ENCODE measurements around the gene TRIM27.
"Not testable (repeated sequence)": the region's sequence is repeated elsewhere in the genome, so short reads cannot be mapped to it uniquely, and the experiment has no call there.

Gene TRIM27

DNA sequence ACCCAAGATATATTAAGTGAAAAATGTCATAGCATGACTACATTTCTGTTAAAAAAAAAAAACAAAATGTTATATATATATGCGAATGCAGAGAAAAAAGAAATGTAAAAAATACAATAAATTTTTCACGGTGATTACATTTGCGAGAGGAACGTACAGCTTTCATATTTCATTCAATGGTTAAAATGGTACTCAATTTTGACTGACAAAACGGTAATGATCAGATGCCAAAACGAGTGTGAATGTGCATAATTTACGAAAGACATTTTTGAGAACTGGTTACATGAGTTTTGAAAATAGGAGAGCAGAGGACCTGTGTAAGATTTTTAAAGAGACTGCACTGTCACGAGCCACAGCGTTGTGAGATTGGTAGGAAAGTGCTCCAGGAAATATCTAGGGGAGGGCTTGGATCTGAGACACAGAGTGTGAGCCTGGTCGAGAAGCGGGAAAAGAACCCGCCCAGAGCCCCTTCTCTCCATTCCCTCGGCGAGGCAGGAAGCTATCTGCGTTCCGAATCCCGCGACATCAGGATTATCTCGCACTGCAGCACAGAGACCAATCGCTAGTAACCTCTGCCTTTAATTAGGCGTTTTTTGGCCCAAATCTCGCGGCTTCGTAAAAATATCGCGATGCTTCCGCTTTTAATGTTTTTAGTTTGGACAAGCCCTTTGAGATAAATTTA is 28.5 kb downstream of the TRIM27 start:
- peak; percentile 97 to 99 for DNase-seq

DNA sequence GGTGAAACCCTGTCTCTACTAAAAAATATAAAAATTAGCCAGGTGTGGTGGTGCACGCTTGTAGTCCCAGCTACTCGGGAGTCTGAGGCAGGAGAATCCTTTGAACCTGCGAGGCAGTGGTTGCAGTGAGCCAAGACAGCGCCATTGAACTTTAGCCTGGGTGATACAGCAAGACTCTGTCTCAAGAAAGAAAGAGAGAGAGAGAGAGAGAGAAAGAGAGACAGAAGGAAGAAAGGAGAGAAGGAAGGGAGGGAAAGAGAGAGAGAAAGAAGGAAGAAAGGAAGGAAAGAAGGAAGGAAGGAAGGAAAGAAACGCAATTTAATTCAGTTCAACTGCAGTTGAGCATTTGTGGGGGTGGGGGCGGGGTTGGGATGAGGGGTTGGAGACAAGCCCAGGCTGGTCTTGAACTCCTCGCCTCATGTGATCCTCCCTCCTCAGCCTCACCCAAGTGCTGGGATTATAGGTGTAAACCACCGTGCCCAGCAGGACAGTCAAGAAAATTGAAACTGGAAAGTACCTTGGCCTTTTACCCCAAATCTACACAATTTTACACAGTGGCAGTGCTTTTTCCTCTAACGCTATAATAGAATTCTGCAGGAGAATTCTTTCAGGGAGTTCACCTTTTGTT is 30.5 kb downstream of the TRIM27 start:
- DNase-seq, result no peak

DNA sequence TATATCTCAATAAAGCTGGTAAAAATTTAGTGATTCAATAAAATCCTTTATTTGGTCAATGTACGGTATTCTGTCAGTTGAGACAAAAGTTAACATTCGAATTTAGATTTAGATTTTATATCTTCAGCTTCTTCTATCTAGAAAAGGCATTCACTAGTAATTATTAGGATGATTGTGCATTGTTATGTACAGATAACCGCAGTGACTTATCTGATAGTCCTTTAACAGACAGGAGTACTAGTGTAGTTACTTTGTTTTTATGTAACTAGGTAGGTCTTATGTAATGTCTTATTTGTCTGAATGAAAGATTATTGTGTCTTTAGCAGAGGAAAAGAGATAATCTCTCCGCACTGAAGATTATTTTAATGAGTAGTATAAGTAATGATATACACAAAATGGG is 31.3 kb downstream of the TRIM27 start:
- no peak for DNase-seq

DNA sequence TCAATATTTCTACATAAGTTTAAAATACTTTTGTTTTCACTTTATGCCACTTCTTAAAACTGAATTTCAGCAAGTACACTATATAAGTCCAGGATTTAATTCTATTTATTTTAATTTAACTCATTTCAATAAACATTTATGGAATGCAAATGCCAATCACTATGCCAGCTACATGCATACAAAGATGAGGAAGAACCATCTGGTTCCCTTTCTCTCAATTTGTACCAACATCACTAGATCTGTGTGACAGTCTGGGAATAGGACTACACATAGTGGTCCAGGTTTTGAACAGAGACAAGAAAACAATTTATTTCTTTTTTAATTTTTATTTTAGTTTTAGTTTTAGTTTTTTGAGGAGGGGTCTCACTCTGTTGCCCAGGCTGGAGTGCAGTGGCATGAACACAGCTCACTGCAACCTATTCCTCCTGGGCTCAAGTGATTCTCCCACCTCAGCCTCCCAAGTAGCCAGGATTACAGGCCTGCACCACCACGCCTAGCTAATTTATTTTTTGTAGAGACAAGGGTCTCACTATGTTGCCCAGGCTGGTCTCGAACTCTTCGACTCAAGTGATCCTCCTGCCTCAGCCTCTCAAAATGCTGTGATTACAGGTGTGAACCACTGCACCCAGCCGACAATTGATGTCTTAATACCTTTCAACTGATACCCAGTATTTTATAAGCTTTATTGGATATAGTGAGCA is 35.8 kb downstream of the TRIM27 start:
- no peak for DNase-seq

DNA sequence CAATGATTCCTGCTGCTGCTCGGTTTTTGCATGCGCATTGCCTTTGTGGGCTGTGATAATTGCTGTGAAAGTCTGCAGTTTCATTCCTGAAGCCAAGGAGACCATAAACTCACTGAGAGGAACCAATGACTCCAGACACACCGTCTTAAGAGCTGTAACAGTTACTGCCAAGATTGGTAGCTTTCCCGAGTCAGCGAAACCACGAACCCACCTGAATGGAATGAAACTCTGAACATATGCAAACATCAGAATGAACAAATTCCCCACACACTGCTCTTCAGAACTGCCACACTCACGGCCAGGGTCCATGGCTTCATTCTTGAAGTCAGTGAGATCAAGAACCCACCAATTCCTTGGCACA is 37.7 kb downstream of the TRIM27 start:
- no peak for DNase-seq

DNA sequence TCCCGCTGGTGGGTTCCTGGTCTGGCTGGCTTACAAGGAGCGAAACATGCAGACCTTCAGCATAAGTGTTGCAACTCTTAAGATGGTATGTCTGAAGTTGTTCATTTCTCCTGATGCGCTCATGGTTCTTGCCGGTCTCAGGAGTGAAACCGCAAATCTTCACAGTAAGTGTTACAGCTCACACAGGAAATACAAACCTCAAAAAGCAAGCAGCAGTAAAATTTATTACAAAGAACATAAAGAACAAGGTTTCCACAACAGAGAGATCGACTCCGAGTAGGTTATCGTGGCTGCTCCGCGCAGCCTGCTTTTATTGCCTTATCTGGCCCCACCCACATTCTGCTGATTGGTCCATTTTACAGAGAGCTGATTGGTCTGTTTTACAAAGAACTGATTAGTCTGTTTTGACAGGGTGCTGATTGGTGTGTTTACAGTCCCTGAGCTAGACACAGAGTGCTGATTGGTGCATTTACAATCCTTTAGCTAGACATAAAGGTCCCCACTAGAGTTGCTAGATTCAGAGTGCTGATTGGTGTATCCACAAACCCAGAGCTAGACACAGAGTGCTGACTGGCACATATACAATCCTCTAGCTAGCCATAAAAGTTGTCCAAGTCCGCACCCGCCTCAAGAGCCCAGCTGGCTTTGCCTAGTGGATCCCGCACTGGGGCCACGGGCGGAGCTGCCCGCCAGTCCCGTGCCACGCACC is 39.2 kb downstream of the TRIM27 start:
- DNase-seq, result peak; percentile 43

DNA sequence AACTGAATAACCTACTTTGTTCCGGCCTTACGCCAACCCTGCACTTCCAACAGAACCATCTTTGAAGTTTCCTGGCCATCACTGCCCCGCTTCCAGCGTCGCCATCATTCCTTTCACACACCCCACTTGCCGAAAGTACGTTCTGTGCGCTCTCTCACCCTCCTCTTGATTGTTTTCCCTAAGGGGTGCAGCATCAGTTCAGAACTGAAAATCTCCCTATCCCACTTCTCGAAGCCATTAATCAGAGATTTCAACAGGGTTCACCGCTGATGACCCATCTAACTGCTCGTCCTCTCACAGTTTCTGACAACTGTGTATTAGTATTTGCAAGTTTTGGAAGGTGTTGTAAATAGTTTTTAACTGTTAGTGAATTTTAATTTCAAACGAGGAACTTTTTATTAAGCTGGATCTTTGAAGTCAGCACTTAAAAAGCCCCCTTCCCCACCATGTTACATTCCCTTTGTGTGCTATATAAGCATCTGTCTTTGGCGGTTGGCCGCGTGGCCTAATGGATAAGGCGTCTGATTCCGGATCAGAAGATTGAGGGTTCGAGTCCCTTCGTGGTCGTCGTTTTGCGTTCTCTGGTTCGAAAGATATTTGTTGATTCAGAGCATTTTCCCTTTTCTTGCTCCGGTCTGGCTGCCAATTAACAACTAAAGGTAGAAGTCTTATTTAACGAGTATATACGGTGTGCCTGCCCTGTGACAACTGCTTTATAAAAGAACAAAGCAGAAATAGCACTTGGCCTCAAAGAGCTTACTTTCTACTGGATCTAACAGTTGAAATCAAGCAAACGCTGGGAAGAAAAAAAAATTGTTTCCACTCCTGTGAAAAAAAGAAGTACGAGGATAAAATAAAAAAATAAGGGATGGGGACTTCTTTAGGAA is 42.6 kb downstream of the TRIM27 start:
- peak; percentile 72 to 79 for DNase-seq

DNA sequence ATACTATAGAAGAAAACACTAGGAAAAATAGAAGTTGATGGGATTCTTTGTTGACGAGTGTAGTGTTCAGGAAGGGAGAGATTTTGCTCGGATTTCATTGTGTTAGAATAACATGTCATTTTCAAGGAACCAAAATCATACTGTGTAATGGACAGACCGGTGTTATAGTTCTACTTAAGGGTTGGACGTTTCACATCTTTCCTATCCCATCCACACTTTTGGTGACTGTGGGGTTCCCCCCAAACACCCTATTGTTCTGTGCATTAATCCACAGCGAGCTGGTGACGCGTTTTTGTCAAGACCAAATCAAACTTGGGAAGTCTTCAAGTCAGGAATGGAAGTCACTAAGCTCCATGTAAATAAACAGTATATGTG is 43.3 kb downstream of the TRIM27 start:
- DNase-seq, result no peak

DNA sequence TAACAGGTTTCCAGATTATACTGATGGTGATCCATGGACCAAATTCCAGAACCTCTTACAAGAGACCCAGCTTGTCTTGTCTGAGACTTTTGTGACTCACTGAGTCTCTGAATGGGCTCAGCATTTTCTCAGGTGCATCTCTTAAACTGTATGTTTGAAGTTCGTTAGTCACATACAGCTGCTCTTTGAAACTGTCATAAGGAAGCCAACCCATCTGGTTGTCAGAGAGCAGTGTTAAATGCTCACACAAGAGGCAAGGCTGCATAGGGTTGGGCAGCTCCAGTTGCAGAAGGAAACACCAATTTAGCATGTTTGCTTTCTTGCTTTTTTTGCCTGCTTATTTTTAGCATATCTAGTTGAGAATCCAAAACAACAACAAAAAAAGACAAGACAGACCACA is 47.1 kb downstream of the TRIM27 start:
- no peak for DNase-seq

DNA sequence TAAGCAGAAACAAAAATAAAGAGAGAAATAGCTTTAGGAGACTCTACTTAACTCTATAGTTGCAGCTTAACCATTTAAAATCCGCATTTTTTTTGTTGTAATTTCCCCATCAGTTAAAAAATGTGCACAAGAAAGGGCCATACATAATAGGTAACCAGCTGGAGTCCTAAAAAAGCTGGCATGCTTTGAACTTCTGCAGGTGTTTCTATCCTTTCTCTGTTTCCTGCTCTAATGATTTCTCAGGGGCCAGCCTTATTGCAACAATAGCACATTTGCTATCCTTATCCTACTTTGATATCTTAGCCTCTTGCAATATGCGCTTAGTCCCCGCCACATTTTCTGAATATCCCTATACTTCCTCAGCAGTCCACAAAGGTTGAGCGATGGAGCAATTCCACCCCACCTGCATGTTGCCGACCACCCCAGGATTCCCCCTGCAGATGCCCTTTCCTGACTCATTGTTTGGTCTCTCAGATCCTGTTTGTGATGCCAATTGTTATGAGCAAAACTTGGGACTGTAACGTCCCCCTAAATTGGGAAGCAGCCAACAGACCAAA is 48.5 kb downstream of the TRIM27 start:
- DNase-seq, result no peak

DNA sequence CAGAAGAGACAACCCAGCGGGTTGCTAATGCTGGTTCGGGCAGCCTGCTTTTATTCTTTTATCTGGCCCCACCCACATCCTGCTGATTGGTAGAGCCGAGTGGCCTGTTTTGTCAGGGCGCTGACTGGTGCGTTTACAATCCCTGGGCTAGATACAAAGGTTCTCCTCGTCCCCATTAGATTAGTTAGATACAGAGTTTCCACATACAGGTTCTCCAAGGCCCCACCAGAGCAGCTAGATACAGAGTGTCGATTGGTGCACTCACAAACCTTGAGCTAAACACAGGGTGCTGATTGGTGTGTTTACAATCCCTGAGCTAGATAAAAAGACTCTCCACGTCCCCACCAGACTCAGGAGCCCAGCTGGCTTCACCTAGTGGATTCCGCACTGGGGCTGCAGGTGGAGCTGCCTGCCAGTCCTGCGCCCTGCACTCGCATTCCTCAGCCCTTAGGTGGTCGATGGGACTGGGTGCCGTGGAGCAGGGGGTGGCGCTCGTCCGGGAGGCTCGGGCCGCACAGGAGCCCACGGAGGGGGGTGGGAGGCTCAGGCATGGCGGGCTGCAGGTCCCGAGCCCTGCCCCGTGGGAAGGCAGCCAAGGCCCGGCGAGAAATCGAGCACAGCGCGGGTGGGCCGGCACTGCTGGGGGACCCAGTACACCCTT is 51.5 kb downstream of the TRIM27 start:
- not testable (repeated sequence) for DNase-seq

DNA sequence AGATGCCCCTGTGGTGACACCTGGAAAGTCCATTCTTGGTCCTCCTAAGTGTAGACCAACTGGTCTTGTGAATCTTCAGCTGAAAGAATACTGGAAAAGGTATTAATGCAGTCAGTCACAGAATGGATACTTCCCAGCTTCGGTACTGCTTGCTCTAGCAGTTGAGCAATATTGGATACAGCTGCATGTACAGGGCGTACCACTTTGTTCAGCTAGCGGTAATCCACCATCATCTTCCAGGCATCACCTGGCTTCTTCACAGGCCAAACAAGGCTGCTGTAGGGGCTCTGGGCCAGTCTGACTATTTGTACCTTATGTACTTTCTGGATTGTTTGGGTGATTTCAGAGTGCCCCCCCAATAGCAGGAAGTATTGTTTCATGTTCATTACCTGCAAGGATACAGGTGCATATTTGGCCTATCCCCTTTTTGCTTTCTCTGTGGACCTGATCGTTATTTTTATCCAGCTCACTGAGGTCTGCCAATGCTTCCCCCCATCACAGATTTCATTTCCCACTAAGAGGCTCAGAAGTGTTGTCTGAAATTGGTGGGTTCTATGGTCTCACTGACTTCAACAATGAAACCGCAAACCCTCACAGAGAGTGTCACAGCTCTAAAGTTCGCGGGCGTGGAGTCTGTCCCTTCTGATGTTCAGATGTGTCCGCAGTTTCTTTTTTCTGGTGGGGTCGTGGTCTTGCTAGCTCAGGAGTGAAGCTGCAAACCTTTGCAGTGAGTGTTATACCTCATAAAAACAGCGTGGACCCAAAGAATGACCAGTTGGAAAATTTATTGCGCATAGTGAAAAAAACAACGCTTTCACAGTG is 52.2 kb downstream of the TRIM27 start:
- no peak for DNase-seq

DNA sequence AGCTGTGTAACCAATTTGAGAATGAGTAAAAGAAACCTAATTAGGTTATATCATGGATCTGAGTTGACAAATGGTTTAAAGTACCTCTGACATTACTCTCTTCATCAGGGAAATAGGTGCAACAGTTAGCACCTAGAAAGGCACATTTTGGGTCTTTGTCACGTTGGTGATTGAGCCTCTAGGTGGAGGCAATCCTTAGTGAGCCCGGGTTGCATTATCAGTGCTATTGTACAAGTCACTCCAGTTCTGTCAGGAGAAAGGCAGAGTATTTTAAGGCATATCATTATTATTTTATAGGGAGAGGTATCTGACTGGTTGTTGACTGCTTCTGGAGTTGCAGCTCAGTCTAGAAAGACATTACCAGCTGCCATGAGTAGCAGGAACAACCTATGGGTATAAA is 54.9 kb downstream of the TRIM27 start:
- DNase-seq, result no peak

DNA sequence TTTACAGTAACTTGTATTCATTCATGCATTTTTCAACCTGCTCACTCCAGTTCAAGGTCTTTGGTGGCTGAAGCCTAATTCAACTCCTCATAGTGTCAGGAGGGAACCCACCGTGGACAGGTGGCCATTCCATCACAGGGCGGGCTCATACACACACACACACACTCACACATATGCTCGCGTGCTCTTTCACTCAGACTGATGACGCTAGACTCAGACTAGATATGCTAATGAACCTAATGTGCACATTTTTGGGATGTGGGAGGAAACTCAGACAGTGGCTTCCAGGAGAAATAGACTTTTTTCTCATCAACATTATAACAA is 56.7 kb downstream of the TRIM27 start:
- peak in 1 of 2 donors; percentile 16 for DNase-seq

DNA sequence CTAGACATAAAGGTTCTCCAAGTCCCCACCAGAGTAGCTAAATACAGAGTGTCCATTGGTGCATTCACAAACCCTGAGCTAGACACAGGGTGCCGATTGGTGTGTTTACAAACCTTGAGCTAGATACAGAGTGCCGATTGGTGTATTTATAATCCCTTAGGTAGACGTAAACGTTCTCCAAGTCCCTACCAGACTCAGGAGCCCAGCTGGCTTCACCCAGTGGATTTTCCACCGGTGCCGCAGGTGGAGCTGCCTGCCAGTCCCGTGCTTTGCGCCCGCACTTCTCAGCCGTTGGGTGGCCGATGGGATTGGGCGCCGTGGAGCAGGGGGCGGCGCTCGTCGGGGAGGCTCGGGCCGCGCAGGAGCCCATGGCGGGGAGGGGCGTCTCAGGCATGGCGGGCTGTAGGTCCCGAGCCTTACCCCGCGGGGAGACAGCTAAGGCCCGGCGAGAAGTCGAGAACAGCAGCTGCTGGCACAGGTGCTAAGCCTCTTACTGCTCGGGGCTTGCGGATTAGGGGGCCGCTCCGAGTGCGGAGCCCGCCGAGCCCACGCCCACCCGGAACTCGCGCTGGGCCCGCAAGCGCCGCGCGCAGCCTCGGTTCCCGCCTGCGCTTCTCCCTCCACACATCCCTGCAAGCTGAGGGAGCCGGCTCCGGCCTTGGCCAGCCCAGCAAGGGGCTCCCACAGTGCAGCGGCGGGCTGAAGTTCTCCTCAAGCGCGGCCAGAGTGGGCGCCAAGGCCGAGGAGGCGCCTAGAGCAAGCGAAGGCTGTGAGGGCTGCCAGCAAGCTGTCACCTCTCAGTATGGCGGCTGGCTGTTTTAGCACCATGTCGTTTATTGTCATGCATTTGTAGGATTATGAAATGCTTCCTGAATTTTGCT is 57.3 kb downstream of the TRIM27 start:
- DNase-seq, result peak; percentile 47 to 64

DNA sequence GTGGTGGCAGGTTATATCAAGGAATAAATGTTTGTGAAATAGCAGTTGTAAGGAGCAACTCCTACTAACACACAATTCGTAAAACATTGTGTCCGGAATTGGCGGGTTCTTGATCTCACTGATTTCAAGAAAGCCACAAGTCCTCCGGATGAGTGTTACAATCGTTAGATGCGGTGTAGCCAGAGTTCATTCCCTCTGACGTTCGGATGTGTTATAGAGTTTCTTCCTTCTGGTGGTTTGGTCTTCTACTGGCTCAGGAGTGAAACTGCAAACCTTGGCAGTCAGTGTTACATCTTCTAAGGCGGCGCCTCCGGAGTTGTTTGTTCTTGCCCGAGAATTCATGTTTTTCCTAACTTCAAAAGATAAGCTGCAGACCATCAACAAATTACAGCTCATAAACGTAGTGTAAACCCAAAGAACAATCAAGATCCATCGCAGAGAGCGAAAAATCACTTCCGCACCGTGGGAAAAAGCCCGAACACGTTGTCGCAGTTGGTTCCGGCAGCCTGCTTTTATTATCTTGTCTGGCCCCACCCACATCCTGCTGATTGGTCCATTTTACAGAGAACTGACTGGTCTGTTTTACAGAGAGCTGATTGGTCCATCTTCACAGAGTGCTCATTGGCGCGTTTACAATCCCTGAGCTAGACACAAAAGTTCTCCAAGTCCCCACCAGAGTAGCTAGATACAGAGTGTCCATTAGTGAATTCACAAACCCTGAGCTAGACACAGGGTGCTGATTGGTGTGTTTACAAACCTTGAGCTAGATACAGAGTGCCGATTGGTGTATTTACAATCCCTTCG is 58.2 kb downstream of the TRIM27 start:
- DNase-seq, result peak; percentile 78 to 79

DNA sequence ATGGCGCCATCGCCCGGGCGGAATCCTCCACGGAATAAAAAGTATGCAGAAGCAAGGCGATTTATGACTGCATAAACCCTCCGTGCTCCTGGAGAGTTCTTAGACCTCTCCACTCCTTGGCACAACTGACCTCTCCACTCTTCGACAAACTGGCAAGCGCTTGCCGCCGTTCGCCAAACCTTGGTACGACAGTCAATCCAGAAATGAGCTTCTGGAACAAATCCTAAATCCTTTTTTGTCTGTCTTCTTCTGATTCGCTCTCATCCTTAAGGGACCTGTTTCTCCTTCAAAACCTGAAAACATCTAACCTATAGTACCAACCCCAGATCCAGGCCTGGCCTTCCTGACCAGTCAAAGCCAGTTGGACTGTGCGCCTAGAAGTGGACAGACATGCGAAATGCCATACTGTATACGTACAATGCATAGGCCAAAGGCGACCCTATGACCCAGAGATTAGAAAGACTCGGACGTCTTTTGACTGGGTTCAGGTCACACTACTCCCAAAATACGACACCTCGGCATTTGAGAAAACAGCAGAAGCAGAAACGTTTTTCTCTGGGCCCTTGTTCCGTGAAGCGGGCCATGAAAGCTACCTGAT is 59.4 kb downstream of the TRIM27 start:
- no peak for DNase-seq

DNA sequence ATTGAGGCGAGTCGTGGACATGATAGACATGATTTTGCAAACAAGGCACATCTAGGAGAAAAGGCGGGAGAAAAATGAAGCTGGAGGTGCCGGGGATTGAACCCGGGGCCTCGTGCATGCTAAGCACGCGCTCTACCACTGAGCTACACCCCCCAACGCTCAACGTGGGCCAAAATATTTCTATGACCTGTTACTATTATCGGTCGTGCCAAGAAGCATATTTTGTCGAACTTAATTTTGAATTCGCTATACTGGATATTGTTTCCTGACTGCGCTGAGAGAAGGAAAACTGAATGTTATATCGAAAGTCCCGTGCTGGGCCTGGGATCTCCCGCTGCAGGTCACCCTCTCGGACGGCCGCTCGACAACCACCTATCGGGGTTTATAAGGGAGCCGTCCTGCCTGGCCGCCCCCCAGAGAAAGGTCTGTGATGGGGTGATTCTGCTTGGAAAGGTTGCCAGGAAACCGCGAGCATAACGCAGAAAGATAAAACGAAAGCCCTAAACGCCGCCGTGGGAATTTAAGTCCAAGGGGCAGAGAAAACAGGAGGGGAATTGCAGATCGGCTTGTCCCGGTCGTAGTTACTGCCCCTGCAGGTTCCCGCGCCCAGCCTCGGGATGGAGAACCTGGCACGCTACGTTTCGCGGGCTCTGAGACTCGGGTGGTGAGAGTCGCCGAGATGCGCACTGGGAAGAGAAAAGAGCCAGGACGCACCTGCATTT is 60.0 kb downstream of the TRIM27 start:
- peak; percentile 86 for DNase-seq

Measured in inflammatory macrophage (primary cell).